ENCODE data around the gene CXCL1.

DNA sequence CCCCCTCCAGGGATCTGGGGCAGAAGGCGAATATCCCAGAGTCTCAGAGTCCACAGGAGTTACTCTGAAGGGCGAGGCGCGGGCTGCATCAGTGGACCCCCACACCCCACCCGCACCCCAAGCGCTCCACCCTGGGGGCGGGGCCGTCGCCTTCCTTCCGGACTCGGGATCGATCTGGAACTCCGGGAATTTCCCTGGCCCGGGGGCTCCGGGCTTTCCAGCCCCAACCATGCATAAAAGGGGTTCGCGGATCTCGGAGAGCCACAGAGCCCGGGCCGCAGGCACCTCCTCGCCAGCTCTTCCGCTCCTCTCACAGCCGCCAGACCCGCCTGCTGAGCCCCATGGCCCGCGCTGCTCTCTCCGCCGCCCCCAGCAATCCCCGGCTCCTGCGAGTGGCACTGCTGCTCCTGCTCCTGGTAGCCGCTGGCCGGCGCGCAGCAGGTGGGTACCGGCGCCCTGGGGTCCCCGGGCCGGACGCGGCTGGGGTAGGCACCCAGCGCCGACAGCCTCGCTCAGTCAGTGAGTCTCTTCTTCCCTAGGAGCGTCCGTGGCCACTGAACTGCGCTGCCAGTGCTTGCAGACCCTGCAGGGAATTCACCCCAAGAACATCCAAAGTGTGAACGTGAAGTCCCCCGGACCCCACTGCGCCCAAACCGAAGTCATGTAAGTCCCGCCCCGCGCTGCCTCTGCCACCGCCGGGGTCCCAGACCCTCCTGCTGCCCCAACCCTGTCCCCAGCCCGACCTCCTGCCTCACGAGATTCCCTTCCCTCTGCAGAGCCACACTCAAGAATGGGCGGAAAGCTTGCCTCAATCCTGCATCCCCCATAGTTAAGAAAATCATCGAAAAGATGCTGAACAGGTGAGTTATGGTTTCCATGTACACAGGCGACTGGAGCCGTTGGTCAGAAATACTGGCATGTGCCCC is at the start of gene CXCL1:
- TF ChIP-seq, protein P1, sequence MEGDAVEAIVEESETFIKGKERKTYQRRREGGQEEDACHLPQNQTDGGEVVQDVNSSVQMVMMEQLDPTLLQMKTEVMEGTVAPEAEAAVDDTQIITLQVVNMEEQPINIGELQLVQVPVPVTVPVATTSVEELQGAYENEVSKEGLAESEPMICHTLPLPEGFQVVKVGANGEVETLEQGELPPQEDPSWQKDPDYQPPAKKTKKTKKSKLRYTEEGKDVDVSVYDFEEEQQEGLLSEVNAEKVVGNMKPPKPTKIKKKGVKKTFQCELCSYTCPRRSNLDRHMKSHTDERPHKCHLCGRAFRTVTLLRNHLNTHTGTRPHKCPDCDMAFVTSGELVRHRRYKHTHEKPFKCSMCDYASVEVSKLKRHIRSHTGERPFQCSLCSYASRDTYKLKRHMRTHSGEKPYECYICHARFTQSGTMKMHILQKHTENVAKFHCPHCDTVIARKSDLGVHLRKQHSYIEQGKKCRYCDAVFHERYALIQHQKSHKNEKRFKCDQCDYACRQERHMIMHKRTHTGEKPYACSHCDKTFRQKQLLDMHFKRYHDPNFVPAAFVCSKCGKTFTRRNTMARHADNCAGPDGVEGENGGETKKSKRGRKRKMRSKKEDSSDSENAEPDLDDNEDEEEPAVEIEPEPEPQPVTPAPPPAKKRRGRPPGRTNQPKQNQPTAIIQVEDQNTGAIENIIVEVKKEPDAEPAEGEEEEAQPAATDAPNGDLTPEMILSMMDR (IDR thresholded peaks at IDR 0.05), result no peak
- TF ChIP-seq POLR2A (IDR thresholded peaks at IDR 0.05), result no peak

Data from lower leg skin (tissue), 3 donors.